Parathyroid adenoma (tissue), 2 donors: Measurements from ENCODE around the gene HFE.

Experiments used
- H2AFZ ChIP-seq: fragments of 300-600 bp; sonication (generic); one replicate; pipeline ENCODE4 v1.7.0; 2017; ENCODE audit warnings: antibody characterized with exemption, mild to moderate bottlenecking
- H3K27ac ChIP-seq: fragments of 300-600 bp; sonication (generic); one replicate; pipeline ENCODE4 v1.7.0; 2017
- H3K27me3 ChIP-seq: fragments of 300-600 bp; sonication (generic); one replicate; pipeline ENCODE4 v1.7.0; 2017; ENCODE audit warnings: low read length; ENCODE audit not compliant: control insufficient read depth, insufficient read depth
- H3K36me3 ChIP-seq: fragments of 300-600 bp; sonication (generic); one replicate; pipeline ENCODE4 v1.7.0; 2017; ENCODE audit warnings: low read length; ENCODE audit not compliant: control insufficient read depth, insufficient read depth
- H3K4me1 ChIP-seq: fragments of 300-600 bp; sonication (generic); one replicate; pipeline ENCODE4 v1.7.0; 2017; ENCODE audit warnings: control low read depth
- H3K4me2 ChIP-seq: fragments of 300-600 bp; sonication (generic); one replicate; pipeline ENCODE4 v1.7.0; 2017; ENCODE audit warnings: low read length
- H3K4me3 ChIP-seq: fragments of 300-600 bp; sonication (generic); one replicate; pipeline ENCODE4 v1.7.0; 2017; ENCODE audit warnings: low read depth, low read length
- H3K79me2 ChIP-seq: fragments of 300-600 bp; sonication (generic); one replicate; pipeline ENCODE4 v1.7.0; 2017; ENCODE audit warnings: control low read depth
- H3K9ac ChIP-seq: fragments of 300-600 bp; sonication (generic); one replicate; pipeline ENCODE4 v1.7.0; 2017; ENCODE audit warnings: mild to moderate bottlenecking
- H3K9me3 ChIP-seq: fragments of 300-600 bp; sonication (generic); one replicate; pipeline ENCODE4 v1.7.0; 2017; ENCODE audit warnings: low read length; ENCODE audit not compliant: control insufficient read depth
- CTCF ChIP-seq: fragments of 300-600 bp; sonication (generic); IDR thresholded peaks from one replicate; pipeline ENCODE4 v1.7.0; 2017; ENCODE audit warnings: antibody characterized with exemption, mild to moderate bottlenecking
- donor health status: primary hyperparathyroidism.

Gene HFE

GRCh38 chr6:26122793-26123674 lies 35.8 kb downstream of the HFE start:
- Histone ChIP-seq H3K9ac (peak overlapping the region; percentile 61), H3K9me3 (no peaks in the 10 kb centered on the region), H3K27ac (peak overlapping the region; percentile 97), H3K4me2 (peak overlapping the region; percentile 90), H3K4me1 (no peaks in the 10 kb centered on the region), H3K4me3 (peak overlapping the region; percentile 96), H2AFZ (peak overlapping the region; percentile 76), H3K27me3 (no peaks in the 10 kb centered on the region), H3K79me2 (peaks cover 24% of the 10 kb centered on the region), H3K36me3 (no peaks in the 10 kb centered on the region)
- no peak for TF ChIP-seq CTCF

- Histone ChIP-seq H3K9me3 (no peaks in the 10 kb centered on the region), H3K27me3 (no peaks in the 10 kb centered on the region), H2AFZ (peak overlapping the region; percentile 72), H3K27ac (peak overlapping the region; percentile 97), H3K79me2 (peaks cover 29% of the 10 kb centered on the region), H3K9ac (peak overlapping the region; percentile 61), H3K4me3 (peak overlapping the region; percentile 96), H3K4me1 (no peaks in the 10 kb centered on the region), H3K4me2 (peak overlapping the region; percentile 90), H3K36me3 (no peaks in the 10 kb centered on the region)
- no peak for TF ChIP-seq CTCF
Observed at GRCh38 chr6:26123675-26123946, 36.4 kb downstream of the HFE start.

GRCh38 chr6:26123947-26124780 lies 36.9 kb downstream of the HFE start:
- Histone ChIP-seq H3K36me3 (no peaks in the 10 kb centered on the region), H3K27me3 (no peaks in the 10 kb centered on the region), H3K9me3 (no peaks in the 10 kb centered on the region), H3K4me2 (peak overlapping the region; percentile 91), H3K9ac (peak overlapping the region; percentile 84), H3K79me2 (peaks cover 29% of the 10 kb centered on the region), H3K4me3 (peak overlapping the region; percentile 96), H2AFZ (peak overlapping the region; percentile 72), H3K4me1 (no peaks in the 10 kb centered on the region), H3K27ac (peak overlapping the region; percentile 97)
- no peak for TF ChIP-seq CTCF

- H3K27ac ChIP-seq, result peak overlapping the region; percentile 97
- peak overlapping the region; percentile 96 for H3K4me3 ChIP-seq
- no peaks in the 10 kb centered on the region for H3K27me3 ChIP-seq
- no peak for TF ChIP-seq CTCF
- peak overlapping the region; percentile 65 for H2AFZ ChIP-seq
- no peaks in the 10 kb centered on the region for H3K4me1 ChIP-seq
- H3K79me2 ChIP-seq, result peaks cover 33% of the 10 kb centered on the region
- H3K9me3 ChIP-seq, result no peaks in the 10 kb centered on the region
- peak overlapping the region; percentile 84 for H3K9ac ChIP-seq
- H3K4me2 ChIP-seq, result peak overlapping the region; percentile 91
- H3K36me3 ChIP-seq, result no peaks in the 10 kb centered on the region
Observed at GRCh38 chr6:26124781-26125685, 37.8 kb downstream of the HFE start.
